Neural progenitor cell (in vitro differentiated cells): ENCODE measurements around the gene ATG9B. TPM values are rescaled to one million over a fixed set of nuclear protein-coding genes. Genes with fewer than 3 reads are reported as not detected.

Experiments used
- DNase-seq: peaks from one replicate; pipeline ENCODE4 v3.0.0-alpha.2; 2016; ENCODE audit warnings: low spot score
- H2AFZ ChIP-seq: fragments of 200-600 bp; sonication (generic); replicated peaks from 2 replicates; pipeline ENCODE4 v1.6.1; 2016; ENCODE audit warnings: antibody characterized with exemption
- H3F3A ChIP-seq: fragments of 200-600 bp; sonication (generic); 2 replicates; pipeline ENCODE4 v1.6.1; 2016; ENCODE audit warnings: antibody characterized with exemption, low read depth
- H3K27ac ChIP-seq: fragments of 200-600 bp; sonication (generic); 2 replicates; pipeline ENCODE4 v1.5.1; 2016; ENCODE audit warnings: mild to moderate bottlenecking
- H3K27me3 ChIP-seq: fragments of 200-600 bp; sonication (generic); 2 replicates; pipeline ENCODE4 v1.6.1; 2016; ENCODE audit warnings: mild to moderate bottlenecking, moderate library complexity
- H3K36me3 ChIP-seq: fragments of 200-600 bp; sonication (generic); 2 replicates; pipeline ENCODE4 v1.5.1; 2016
- H3K4me1 ChIP-seq: fragments of 200-600 bp; sonication (generic); 2 replicates; pipeline ENCODE4 v1.6.1; 2016; ENCODE audit warnings: mixed run types
- H3K4me2 ChIP-seq: fragments of 200-600 bp; sonication (generic); 2 replicates; pipeline ENCODE4 v1.6.1; 2016
- H3K4me3 ChIP-seq: fragments of 200-600 bp; sonication (generic); 2 replicates; pipeline ENCODE4 v1.5.1; 2016
- H3K79me2 ChIP-seq: fragments of 200-600 bp; sonication (generic); 2 replicates; pipeline ENCODE4 v1.6.1; 2016; ENCODE audit warnings: low read depth
- H3K9ac ChIP-seq: fragments of 200-600 bp; sonication (generic); 2 replicates; pipeline ENCODE4 v1.6.1; 2016
- H3K9me3 ChIP-seq: fragments of 200-600 bp; sonication (generic); 2 replicates; pipeline ENCODE4 v1.5.1; 2016; ENCODE audit warnings: low read depth
- H4K20me1 ChIP-seq: fragments of 200-600 bp; sonication (generic); 2 replicates; pipeline ENCODE4 v1.6.1; 2016; ENCODE audit warnings: low read depth
- H3K27ac Mint-ChIP-seq: 3 replicates; pipeline ENCODE4 v1.8.0; 2021; ENCODE audit warnings: mixed read lengths
- H3K27me3 Mint-ChIP-seq: 2 replicates; pipeline ENCODE4 v1.8.0; 2022; ENCODE audit warnings: low read depth, mild to moderate bottlenecking, inconsistent platforms, moderate library complexity, mixed read lengths; ENCODE audit not compliant: insufficient read depth
- H3K36me3 Mint-ChIP-seq: 3 replicates; pipeline ENCODE4 v1.8.0; 2021; ENCODE audit warnings: mixed read lengths
- H3K4me1 Mint-ChIP-seq: 3 replicates; pipeline ENCODE4 v1.8.0; 2021; ENCODE audit warnings: mixed read lengths
- H3K4me3 Mint-ChIP-seq: 3 replicates; pipeline ENCODE4 v1.8.0; 2021; ENCODE audit warnings: mild to moderate bottlenecking, moderate library complexity, mixed read lengths
- H3K9me3 Mint-ChIP-seq: 3 replicates; pipeline ENCODE4 v1.8.0; 2020; ENCODE audit warnings: mixed read lengths
- EZH2 ChIP-seq: fragments of 200-600 bp; sonication (generic); IDR thresholded peaks from 2 replicates; pipeline ENCODE4 v1.6.1; 2017; ENCODE audit warnings: antibody characterized with exemption, mild to moderate bottlenecking, moderate library complexity
- EZH2phosphoT487 ChIP-seq: fragments of 200-600 bp; sonication (generic); IDR thresholded peaks from 2 replicates; pipeline ENCODE4 v1.6.1; 2017; ENCODE audit warnings: antibody characterized with exemption
- total RNA-seq: library from RNA; depleted of rRNA; stranded (reverse); fragments of >200 nt; gene quantifications from 2 replicates; pipeline ENCODE4 v1.2.3, GENCODE V29; 2015; ENCODE audit warnings: low replicate concordance
- TF ChIP-seq, protein P1 (sequence below): fragments of 200-600 bp; sonication (generic); IDR thresholded peaks from 2 replicates; pipeline ENCODE4 v1.5.1; 2017; ENCODE audit warnings: antibody characterized with exemption, mild to moderate bottlenecking

Gene ATG9B
- total RNA-seq, 1 donor from 2014 or later: 0.43 TPM

DNA sequence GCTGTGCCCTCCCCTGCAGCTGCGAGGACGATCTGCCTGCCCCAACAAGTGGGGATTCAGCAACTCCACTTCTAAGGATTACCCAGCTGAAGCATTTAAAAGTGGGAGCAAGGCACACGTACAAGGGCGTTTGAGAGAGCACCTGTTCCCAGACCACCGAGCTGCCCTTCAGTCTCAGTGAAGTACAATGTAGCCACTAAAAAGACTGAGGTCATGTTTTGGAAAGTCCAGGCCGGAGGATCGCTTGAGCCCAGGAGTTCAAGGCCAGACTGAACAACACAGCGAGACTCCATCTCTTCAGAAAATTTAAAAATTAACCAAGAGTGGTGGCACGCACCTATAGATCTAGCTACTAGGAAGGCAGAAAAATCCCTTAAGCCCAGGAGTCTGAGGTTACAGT, 18.7 kb downstream of the ATG9B start:
- Histone ChIP-seq H3F3A (peaks cover 11% of the 10 kb centered on the region), H3K9me3 (no peaks in the 10 kb centered on the region), H3K4me3 (no peak overlapping the region), H3K9ac (no peak overlapping the region), H3K79me2 (no peaks in the 10 kb centered on the region), H3K27ac (no peak overlapping the region), H3K4me1 (peaks cover 24% of the 10 kb centered on the region), H2AFZ (no peak overlapping the region), H3K36me3 (no peaks in the 10 kb centered on the region), H3K27me3 (no peaks in the 10 kb centered on the region), H4K20me1 (no peaks in the 10 kb centered on the region), H3K4me2 (no peak overlapping the region)
- Mint-ChIP-seq H3K4me3 (no peak overlapping the region), H3K9me3 (peaks cover 1% of the 10 kb centered on the region), H3K27ac (no peak overlapping the region), H3K27me3 (peaks cover 14% of the 10 kb centered on the region), H3K36me3 (no peaks in the 10 kb centered on the region), H3K4me1 (peaks cover 24% of the 10 kb centered on the region)
- TF ChIP-seq EZH2phosphoT487 (no peak), EZH2 (no peak)
- TF ChIP-seq, protein P1, sequence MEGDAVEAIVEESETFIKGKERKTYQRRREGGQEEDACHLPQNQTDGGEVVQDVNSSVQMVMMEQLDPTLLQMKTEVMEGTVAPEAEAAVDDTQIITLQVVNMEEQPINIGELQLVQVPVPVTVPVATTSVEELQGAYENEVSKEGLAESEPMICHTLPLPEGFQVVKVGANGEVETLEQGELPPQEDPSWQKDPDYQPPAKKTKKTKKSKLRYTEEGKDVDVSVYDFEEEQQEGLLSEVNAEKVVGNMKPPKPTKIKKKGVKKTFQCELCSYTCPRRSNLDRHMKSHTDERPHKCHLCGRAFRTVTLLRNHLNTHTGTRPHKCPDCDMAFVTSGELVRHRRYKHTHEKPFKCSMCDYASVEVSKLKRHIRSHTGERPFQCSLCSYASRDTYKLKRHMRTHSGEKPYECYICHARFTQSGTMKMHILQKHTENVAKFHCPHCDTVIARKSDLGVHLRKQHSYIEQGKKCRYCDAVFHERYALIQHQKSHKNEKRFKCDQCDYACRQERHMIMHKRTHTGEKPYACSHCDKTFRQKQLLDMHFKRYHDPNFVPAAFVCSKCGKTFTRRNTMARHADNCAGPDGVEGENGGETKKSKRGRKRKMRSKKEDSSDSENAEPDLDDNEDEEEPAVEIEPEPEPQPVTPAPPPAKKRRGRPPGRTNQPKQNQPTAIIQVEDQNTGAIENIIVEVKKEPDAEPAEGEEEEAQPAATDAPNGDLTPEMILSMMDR: no peak
- no peak for DNase-seq

GRCh38 chr7:151003572-151003971, 20.7 kb downstream of the ATG9B start:
- no peak overlapping the region for H3K4me2 ChIP-seq
- H3K27me3 Mint-ChIP-seq: peaks cover 14% of the 10 kb centered on the region
- no peaks in the 10 kb centered on the region for H3K36me3 ChIP-seq
- peaks cover 1% of the 10 kb centered on the region for H3K9me3 Mint-ChIP-seq
- H3K36me3 Mint-ChIP-seq: no peaks in the 10 kb centered on the region
- no peaks in the 10 kb centered on the region for H3K79me2 ChIP-seq
- H3K4me1 ChIP-seq: peaks cover 6% of the 10 kb centered on the region
- H3K4me3 Mint-ChIP-seq: no peak overlapping the region
- H3K27ac ChIP-seq: no peak overlapping the region
- H3F3A ChIP-seq: peaks cover 11% of the 10 kb centered on the region
- H3K9me3 ChIP-seq: no peaks in the 10 kb centered on the region
- peak overlapping the region; percentile 55 for H3K27ac Mint-ChIP-seq
- no peaks in the 10 kb centered on the region for H4K20me1 ChIP-seq
- no peaks in the 10 kb centered on the region for H3K27me3 ChIP-seq
- DNase-seq: no peak
- peaks cover 17% of the 10 kb centered on the region for H3K4me1 Mint-ChIP-seq
- no peak for TF ChIP-seq EZH2
- TF ChIP-seq, protein P1: no peak
- no peak for TF ChIP-seq EZH2phosphoT487
- H2AFZ ChIP-seq: no peak overlapping the region
- no peak overlapping the region for H3K4me3 ChIP-seq
- H3K9ac ChIP-seq: no peak overlapping the region

- Histone ChIP-seq H3K79me2 (no peaks in the 10 kb centered on the region), H3K9me3 (no peaks in the 10 kb centered on the region), H3K9ac (no peak overlapping the region), H3K4me2 (no peak overlapping the region), H2AFZ (no peak overlapping the region), H3K27me3 (no peaks in the 10 kb centered on the region), H3K36me3 (no peaks in the 10 kb centered on the region), H4K20me1 (no peaks in the 10 kb centered on the region), H3K4me3 (no peak overlapping the region), H3K27ac (no peak overlapping the region), H3F3A (no peaks in the 10 kb centered on the region), H3K4me1 (peaks cover 4% of the 10 kb centered on the region)
- H3K27ac Mint-ChIP-seq: no peak overlapping the region
- H3K4me1 Mint-ChIP-seq: peaks cover 12% of the 10 kb centered on the region
- no peak for TF ChIP-seq EZH2
- TF ChIP-seq, protein P1: no peak
- TF ChIP-seq EZH2phosphoT487: no peak
- no peaks in the 10 kb centered on the region for H3K36me3 Mint-ChIP-seq
- no peak for DNase-seq
- H3K4me3 Mint-ChIP-seq: no peak overlapping the region
- H3K9me3 Mint-ChIP-seq: no peaks in the 10 kb centered on the region
- peaks cover 8% of the 10 kb centered on the region for H3K27me3 Mint-ChIP-seq
Measured at GRCh38 chr7:151001546-151001945, 22.7 kb downstream of the ATG9B start.
